ENCODE measurements around the gene SOX9.

SOX9 gene

DNA sequence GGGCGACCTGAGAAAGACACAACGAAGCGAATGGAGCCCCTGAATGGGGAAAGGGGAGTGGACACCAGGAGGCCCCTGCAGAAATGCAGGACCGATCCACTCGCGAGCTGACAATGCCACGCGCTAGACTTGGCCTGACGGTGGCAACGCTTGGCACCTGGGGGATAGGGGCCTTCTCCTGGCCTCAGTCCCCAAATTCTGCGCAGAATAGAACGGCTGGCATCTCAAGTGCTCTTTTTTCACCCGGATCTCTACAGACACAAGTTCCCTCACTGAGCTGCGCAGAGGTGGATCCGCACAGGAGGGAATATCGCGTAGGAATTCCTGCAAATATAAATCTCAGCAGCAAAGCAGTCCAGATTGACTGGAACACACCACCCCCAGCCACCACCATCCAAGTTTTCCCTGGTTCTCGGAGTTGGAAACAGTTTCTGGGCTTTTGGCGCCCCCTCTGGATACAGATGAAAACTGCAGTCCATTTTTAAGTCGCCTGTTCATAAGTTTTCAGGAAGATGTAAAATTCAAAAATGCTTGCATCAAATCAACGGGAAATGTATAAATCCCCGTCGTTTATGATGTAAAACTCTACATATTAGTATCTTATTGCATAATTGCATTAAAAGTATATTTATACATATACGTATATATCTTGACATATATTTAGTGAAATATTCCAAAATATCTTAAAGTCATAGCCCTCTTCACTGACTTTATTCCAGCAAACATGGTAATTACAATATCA lies 2.3 kb upstream of the SOX9 start:
- TF ChIP-seq ZNF274 (IDR thresholded peaks at IDR 0.05; ENCODE audit: low read depth, low read length) = no peak
- H3K4me3 ChIP-seq (ENCODE audit: low read length) = no peak overlapping the region

GRCh38 chr17:72119077-72119872 lies 1.5 kb upstream of the SOX9 start:
- no peak for TF ChIP-seq ZNF274 (IDR thresholded peaks at IDR 0.05; ENCODE audit: low read depth, low read length)
- H3K4me3 ChIP-seq (ENCODE audit: low read length) = no peak overlapping the region; the same call in 1 of the 2 replicates

GRCh38 chr17:72119873-72120641 lies 763 bp upstream of the SOX9 start:
- H3K4me3 ChIP-seq (ENCODE audit: low read length) = peak overlapping the region; percentile 33; the same call in 1 of the 2 replicates
- TF ChIP-seq ZNF274 (IDR thresholded peaks at IDR 0.05; ENCODE audit: low read depth, low read length) = no peak

- H3K4me3 ChIP-seq (ENCODE audit: low read length) = peak overlapping the region; percentile 67
- no peak for TF ChIP-seq ZNF274 (IDR thresholded peaks at IDR 0.05; ENCODE audit: low read depth, low read length)
Observed at GRCh38 chr17:72121164-72122009, 567 bp downstream of the SOX9 start.

GRCh38 chr17:72122010-72122764 lies 1.4 kb downstream of the SOX9 start:
- H3K4me3 ChIP-seq (ENCODE audit: low read length) = peak overlapping the region; percentile 67
- TF ChIP-seq ZNF274 (IDR thresholded peaks at IDR 0.05; ENCODE audit: low read depth, low read length) = no peak

GRCh38 chr17:72122765-72123529 lies 2.1 kb downstream of the SOX9 start:
- H3K4me3 ChIP-seq (ENCODE audit: low read length) = peak overlapping the region; percentile 67
- TF ChIP-seq ZNF274 (IDR thresholded peaks at IDR 0.05; ENCODE audit: low read depth, low read length) = no peak

- peak overlapping the region; percentile 67; the same call in 1 of the 2 replicates for H3K4me3 ChIP-seq (ENCODE audit: low read length)
- no peak for TF ChIP-seq ZNF274 (IDR thresholded peaks at IDR 0.05; ENCODE audit: low read depth, low read length)
Observed at GRCh38 chr17:72123530-72124437, 3.0 kb downstream of the SOX9 start.

- H3K4me3 ChIP-seq (ENCODE audit: low read length) = no peak overlapping the region; the same call in 1 of the 2 replicates
- no peak for TF ChIP-seq ZNF274 (IDR thresholded peaks at IDR 0.05; ENCODE audit: low read depth, low read length)
Observed at GRCh38 chr17:72124438-72124775, 3.6 kb downstream of the SOX9 start.

- H3K4me3 ChIP-seq (ENCODE audit: low read length) = no peak overlapping the region
- TF ChIP-seq ZNF274 (IDR thresholded peaks at IDR 0.05; ENCODE audit: low read depth, low read length) = no peak
Observed at GRCh38 chr17:72125226-72125651, 4.4 kb downstream of the SOX9 start.

- no peak overlapping the region for H3K4me3 ChIP-seq (ENCODE audit: low read length)
- TF ChIP-seq ZNF274 (IDR thresholded peaks at IDR 0.05; ENCODE audit: low read depth, low read length) = no peak
Observed at GRCh38 chr17:72125742-72126141, 4.9 kb downstream of the SOX9 start.

All from GM08714 (cell line).